CD4-positive, alpha-beta T cell treated with Interleukin-21 for 1 hour (primary cell): ENCODE data around the gene WDR89.
"Not testable (repeated sequence)": the region's sequence is repeated elsewhere in the genome, so short reads cannot be mapped to it uniquely, and the experiment has no call there.

Source experiments
- DNase-seq: peaks from one replicate; pipeline ENCODE4 v3.0.0-alpha.2; 2020

WDR89 gene

GRCh38 chr14:63583046-63583445 lies 58.6 kb downstream of the WDR89 start:
- not testable (repeated sequence) for DNase-seq

- DNase-seq, result no peak
These were observed 60.2 kb downstream of the WDR89 start for GRCh38 chr14:63581491-63581890.

GRCh38 chr14:63578300-63578699 lies 63.4 kb downstream of the WDR89 start:
- DNase-seq, result no peak

GRCh38 chr14:63573581-63573980 lies 68.1 kb downstream of the WDR89 start:
- DNase-seq, result no peak

- no peak for DNase-seq
These were observed 76.2 kb downstream of the WDR89 start for GRCh38 chr14:63565448-63565847.

- DNase-seq, result no peak
These were observed 77.4 kb downstream of the WDR89 start for GRCh38 chr14:63564318-63564717.

- DNase-seq, result no peak
These were observed 78.2 kb downstream of the WDR89 start for GRCh38 chr14:63563370-63564026.

GRCh38 chr14:63562405-63562804 lies 79.3 kb downstream of the WDR89 start:
- no peak for DNase-seq

GRCh38 chr14:63555572-63555971 lies 86.1 kb downstream of the WDR89 start:
- no peak for DNase-seq

GRCh38 chr14:63551332-63551731 lies 90.3 kb downstream of the WDR89 start:
- no peak for DNase-seq

- DNase-seq, result no peak
These were observed 93.8 kb downstream of the WDR89 start for GRCh38 chr14:63547798-63548335.
